Measurements from ENCODE around the gene WDR93.

- no peak for TF ChIP-seq CTCF (IDR thresholded peaks at IDR 0.05; ENCODE audit: poor library complexity)
- TF ChIP-seq EZH2 (IDR thresholded peaks at IDR 0.05; ENCODE audit: borderline replicate concordance): no peak
Measured at GRCh38 chr15:89787944-89788343, 97.3 kb downstream of the WDR93 start.
